Nephron progenitor cell (in vitro differentiated cells): Measurements from ENCODE around the gene KCTD19.

Source experiments
- DNase-seq: peaks from one replicate; pipeline ENCODE4 v3.0.0; 2021
- H3K27ac Mint-ChIP-seq: 2 replicates; pipeline ENCODE4 v1.8.0; 2021; ENCODE audit warnings: mild to moderate bottlenecking, moderate library complexity, mixed read lengths
- H3K27me3 Mint-ChIP-seq: 2 replicates; pipeline ENCODE4 v1.8.0; 2021; ENCODE audit warnings: mild to moderate bottlenecking, low read depth, mixed read lengths; ENCODE audit not compliant: poor library complexity
- H3K36me3 Mint-ChIP-seq: 2 replicates; pipeline ENCODE4 v1.8.0; 2021; ENCODE audit warnings: low read depth, mixed read lengths
- H3K4me1 Mint-ChIP-seq: 2 replicates; pipeline ENCODE4 v1.8.0; 2021; ENCODE audit warnings: mixed read lengths
- H3K4me3 Mint-ChIP-seq: 2 replicates; pipeline ENCODE4 v1.8.0; 2021; ENCODE audit warnings: mild to moderate bottlenecking, moderate library complexity, mixed read lengths
- H3K9me3 Mint-ChIP-seq: 2 replicates; pipeline ENCODE4 v1.8.0; 2021; ENCODE audit warnings: mild to moderate bottlenecking, moderate library complexity, mixed read lengths
- TF ChIP-seq, protein P1 (sequence below): fragments of 200-600 bp; sonication (generic); IDR thresholded peaks from 2 replicates; pipeline ENCODE4 v1.5.0; 2021; ENCODE audit warnings: antibody characterized with exemption

KCTD19 gene

DNA sequence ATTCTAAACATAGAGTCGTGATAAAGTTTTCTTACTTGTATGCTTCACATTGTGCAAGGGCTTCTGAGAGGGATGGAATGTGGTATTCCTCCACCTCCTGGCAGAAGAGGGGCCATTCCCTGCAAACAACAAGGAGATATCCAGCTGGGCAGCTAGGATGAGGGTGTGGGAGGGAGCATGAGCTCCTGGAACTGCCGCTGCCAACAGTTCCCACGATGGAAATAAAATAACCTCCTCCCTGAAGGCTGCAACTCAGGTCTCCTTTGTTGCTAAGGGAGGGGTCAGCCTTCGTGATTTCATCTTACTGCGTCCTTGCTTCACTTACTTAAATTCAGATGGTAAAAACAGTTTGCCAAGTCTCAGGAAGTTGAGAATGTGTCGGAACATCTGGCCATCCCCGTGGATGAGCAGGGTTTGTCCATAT is 31.6 kb downstream of the KCTD19 start:
- no peak for DNase-seq
- Mint-ChIP-seq H3K27me3 (peaks cover 34% of the 10 kb centered on the region), H3K9me3 (no peaks in the 10 kb centered on the region), H3K27ac (no peak overlapping the region), H3K36me3 (no peaks in the 10 kb centered on the region), H3K4me3 (no peak overlapping the region), H3K4me1 (peaks cover 17% of the 10 kb centered on the region)
- TF ChIP-seq, protein P1, sequence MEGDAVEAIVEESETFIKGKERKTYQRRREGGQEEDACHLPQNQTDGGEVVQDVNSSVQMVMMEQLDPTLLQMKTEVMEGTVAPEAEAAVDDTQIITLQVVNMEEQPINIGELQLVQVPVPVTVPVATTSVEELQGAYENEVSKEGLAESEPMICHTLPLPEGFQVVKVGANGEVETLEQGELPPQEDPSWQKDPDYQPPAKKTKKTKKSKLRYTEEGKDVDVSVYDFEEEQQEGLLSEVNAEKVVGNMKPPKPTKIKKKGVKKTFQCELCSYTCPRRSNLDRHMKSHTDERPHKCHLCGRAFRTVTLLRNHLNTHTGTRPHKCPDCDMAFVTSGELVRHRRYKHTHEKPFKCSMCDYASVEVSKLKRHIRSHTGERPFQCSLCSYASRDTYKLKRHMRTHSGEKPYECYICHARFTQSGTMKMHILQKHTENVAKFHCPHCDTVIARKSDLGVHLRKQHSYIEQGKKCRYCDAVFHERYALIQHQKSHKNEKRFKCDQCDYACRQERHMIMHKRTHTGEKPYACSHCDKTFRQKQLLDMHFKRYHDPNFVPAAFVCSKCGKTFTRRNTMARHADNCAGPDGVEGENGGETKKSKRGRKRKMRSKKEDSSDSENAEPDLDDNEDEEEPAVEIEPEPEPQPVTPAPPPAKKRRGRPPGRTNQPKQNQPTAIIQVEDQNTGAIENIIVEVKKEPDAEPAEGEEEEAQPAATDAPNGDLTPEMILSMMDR: no peak

DNA sequence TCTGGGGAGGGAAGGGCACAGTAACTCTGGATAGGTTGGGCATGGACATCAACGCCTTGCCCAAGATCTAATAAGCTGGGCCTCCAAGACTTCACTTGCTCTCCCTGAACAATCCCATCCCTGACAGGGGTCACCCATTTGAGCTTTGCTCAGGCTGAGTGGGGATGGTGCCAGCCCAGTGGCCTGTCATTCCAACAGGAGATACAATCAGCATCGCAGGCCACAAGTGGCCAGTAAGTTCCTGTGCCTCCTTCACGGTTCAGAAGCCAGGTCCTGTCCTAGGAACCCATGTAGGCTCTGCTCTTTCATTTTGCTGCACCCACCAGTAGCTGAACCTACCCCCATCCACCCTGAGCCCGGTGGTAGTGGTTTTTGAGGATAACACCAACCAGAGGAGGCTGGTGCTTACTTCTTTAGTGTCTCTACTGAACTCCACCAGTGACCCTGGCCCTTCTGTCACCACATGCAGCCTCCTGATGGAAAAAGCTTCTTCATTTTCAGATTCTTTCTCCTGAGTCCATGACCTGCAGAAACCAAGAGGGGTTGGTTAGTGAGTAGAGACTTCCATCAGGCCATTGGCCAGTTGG is 32.3 kb downstream of the KCTD19 start:
- TF ChIP-seq, protein P1: no peak
- Mint-ChIP-seq H3K27me3 (peaks cover 34% of the 10 kb centered on the region), H3K27ac (no peak overlapping the region), H3K36me3 (no peaks in the 10 kb centered on the region), H3K9me3 (no peaks in the 10 kb centered on the region), H3K4me1 (peaks cover 17% of the 10 kb centered on the region), H3K4me3 (no peak overlapping the region)
- no peak for DNase-seq

DNA sequence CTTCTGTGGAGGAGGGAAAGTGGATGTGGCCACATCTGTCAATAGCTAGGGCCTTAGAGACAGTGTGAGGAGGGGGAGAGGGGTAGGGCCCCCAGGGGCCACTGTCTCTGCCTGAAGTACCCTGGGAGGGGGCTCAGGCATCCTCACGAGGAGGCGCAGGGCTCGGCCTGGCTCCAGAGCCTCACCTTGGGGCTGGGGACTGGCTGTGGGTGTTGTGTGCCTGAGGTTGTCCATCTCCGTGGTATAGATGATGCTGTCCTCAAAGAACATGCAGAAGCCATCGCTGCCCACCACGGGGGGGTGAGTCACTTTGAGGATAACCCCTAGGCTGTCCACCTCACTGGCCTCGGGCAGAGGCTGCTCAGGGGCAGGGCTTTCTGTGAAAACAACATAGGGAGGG is 35.1 kb downstream of the KCTD19 start:
- H3K4me3 Mint-ChIP-seq: no peak overlapping the region
- no peaks in the 10 kb centered on the region for H3K9me3 Mint-ChIP-seq
- H3K4me1 Mint-ChIP-seq: peaks cover 14% of the 10 kb centered on the region
- no peaks in the 10 kb centered on the region for H3K36me3 Mint-ChIP-seq
- TF ChIP-seq, protein P1: no peak
- DNase-seq: no peak
- no peak overlapping the region for H3K27ac Mint-ChIP-seq
- peaks cover 19% of the 10 kb centered on the region for H3K27me3 Mint-ChIP-seq

- TF ChIP-seq, protein P1: no peak
- no peaks in the 10 kb centered on the region for H3K36me3 Mint-ChIP-seq
- H3K9me3 Mint-ChIP-seq: no peaks in the 10 kb centered on the region
- H3K4me1 Mint-ChIP-seq: peaks cover 11% of the 10 kb centered on the region
- no peak for DNase-seq
- H3K4me3 Mint-ChIP-seq: no peak overlapping the region
- peaks cover 14% of the 10 kb centered on the region for H3K27me3 Mint-ChIP-seq
- H3K27ac Mint-ChIP-seq: no peak overlapping the region
Observed at GRCh38 chr16:67287960-67288359, 38.6 kb downstream of the KCTD19 start.

DNA sequence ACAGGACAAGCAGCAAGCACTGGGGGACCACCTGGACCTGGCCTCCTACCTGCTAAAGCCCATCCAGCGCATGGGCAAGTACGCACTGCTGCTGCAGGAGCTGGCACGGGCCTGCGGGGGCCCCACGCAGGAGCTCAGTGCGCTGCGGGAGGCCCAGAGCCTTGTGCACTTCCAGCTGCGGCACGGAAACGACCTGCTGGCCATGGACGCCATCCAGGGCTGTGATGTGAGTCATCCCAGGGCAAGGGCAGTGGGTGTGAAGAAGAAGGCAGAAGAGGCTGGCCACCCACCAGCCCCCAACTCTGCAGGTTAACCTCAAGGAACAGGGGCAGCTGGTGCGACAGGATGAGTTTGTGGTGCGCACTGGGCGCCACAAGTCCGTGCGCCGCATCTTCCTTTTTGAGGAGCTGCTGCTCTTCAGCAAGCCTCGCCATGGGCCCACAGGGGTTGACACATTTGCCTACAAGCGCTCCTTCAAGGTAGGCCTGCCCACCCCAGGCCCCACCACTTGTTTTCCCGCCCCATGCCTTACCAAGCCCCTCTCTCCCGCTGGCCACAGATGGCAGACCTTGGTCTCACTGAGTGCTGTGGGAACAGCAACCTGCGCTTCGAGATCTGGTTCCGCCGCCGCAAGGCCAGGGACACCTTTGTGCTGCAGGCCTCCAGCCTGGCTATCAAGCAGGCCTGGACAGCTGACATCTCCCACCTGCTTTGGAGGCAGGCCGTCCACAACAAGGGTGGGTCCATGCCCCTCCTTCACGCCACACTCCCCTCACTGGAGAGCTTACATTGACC is 39.9 kb downstream of the KCTD19 start:
- Mint-ChIP-seq H3K36me3 (no peaks in the 10 kb centered on the region), H3K4me3 (no peak overlapping the region), H3K9me3 (no peaks in the 10 kb centered on the region), H3K4me1 (peaks cover 11% of the 10 kb centered on the region), H3K27me3 (peaks cover 25% of the 10 kb centered on the region), H3K27ac (no peak overlapping the region)
- DNase-seq: no peak
- TF ChIP-seq, protein P1: no peak
